ENCODE measurements around the gene SLC25A45.

DNA sequence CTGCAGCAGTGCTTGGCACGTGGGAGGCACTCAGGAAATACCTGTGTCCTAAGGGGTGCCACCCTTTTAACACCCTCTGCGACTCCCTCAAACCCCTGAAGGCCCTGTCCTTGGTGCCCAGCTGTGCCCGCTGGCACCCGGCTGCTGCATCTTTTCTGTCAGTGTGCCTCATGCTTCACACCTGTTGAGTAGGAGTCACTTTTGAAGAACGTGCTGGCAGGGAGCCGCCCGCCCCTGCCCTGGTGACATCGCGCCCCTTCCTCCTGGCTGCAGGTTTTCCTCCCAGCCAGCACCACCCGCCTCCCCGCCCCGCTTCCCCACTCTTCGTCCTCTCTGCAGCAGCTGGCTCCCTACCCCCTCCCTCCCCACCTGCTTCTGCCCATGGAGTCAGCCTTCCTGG is 21.8 kb upstream of the SLC25A45 start:
- TF ChIP-seq, protein P1, sequence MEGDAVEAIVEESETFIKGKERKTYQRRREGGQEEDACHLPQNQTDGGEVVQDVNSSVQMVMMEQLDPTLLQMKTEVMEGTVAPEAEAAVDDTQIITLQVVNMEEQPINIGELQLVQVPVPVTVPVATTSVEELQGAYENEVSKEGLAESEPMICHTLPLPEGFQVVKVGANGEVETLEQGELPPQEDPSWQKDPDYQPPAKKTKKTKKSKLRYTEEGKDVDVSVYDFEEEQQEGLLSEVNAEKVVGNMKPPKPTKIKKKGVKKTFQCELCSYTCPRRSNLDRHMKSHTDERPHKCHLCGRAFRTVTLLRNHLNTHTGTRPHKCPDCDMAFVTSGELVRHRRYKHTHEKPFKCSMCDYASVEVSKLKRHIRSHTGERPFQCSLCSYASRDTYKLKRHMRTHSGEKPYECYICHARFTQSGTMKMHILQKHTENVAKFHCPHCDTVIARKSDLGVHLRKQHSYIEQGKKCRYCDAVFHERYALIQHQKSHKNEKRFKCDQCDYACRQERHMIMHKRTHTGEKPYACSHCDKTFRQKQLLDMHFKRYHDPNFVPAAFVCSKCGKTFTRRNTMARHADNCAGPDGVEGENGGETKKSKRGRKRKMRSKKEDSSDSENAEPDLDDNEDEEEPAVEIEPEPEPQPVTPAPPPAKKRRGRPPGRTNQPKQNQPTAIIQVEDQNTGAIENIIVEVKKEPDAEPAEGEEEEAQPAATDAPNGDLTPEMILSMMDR (IDR thresholded peaks at IDR 0.05), result no peak
- TF ChIP-seq POLR2A (IDR thresholded peaks at IDR 0.05) (no peak), EP300 (IDR thresholded peaks at IDR 0.05; ENCODE audit: low read depth) (no peak), POLR2AphosphoS5 (IDR thresholded peaks at IDR 0.05) (no peak)

Data from transverse colon (tissue), 4 donors.